ENCODE results near the gene RASA3.

RASA3 gene

DNA sequence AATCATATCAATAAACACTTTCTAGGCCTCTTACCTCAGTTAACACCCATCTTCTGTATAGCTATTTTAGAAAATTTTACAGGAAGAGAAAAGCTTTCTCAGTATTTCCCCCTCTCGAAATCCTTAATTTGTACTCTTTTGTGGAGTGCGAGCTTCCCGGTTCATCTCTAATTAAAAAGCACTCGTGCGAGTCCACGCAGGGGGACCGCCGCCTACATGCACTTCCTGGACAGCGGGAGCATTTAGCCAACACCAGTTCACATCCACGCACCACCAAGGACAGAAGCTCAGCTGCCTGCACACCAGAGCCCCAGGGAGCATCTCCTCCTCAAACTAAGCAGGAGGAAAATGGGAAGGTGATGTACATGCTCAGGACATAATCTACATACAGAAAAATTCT, 60.0 kb downstream of the RASA3 start:
- TF ChIP-seq, protein P1, sequence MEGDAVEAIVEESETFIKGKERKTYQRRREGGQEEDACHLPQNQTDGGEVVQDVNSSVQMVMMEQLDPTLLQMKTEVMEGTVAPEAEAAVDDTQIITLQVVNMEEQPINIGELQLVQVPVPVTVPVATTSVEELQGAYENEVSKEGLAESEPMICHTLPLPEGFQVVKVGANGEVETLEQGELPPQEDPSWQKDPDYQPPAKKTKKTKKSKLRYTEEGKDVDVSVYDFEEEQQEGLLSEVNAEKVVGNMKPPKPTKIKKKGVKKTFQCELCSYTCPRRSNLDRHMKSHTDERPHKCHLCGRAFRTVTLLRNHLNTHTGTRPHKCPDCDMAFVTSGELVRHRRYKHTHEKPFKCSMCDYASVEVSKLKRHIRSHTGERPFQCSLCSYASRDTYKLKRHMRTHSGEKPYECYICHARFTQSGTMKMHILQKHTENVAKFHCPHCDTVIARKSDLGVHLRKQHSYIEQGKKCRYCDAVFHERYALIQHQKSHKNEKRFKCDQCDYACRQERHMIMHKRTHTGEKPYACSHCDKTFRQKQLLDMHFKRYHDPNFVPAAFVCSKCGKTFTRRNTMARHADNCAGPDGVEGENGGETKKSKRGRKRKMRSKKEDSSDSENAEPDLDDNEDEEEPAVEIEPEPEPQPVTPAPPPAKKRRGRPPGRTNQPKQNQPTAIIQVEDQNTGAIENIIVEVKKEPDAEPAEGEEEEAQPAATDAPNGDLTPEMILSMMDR (IDR thresholded peaks at IDR 0.05) = no peak
- no peaks in the 10 kb centered on the region for H3K36me3 ChIP-seq
- H3K27me3 ChIP-seq = no peaks in the 10 kb centered on the region
- H3K4me1 ChIP-seq (ENCODE audit: control insufficient read depth in 1 of 2, insufficient read depth in 1 of 2, low read depth in 1 of 2, low read length in 1 of 2) = peaks cover 18 to 20% of the 10 kb centered on the region in 2 experiments
- no peak overlapping the region for H3K27ac ChIP-seq
- H3K4me3 ChIP-seq (ENCODE audit: low read depth in 1 of 2, low read length in 1 of 2) = no peak overlapping the region
- no peaks in the 10 kb centered on the region for H3K9me3 ChIP-seq

DNA sequence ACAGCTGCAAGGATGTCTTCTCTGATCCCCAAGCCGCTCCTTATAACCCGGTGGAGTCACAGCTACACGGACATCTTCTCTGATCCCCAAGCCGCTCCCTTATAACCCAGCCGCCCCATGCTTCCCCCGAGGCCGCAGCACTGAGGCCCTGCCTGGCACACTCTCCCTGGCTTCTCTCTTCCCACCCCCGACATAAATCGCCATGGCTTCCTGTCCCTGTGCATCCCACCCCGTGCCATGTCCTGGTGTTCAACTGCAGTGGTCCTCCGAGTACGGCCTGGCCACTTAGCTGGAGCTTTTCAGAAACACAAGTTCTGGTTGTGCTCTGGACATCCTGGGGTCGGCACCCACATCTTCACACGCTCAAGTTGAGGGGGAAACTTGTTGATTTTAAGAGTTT, 60.4 kb downstream of the RASA3 start:
- Histone ChIP-seq H3K9me3 (no peaks in the 10 kb centered on the region), H3K4me1 (ENCODE audit: control insufficient read depth in 1 of 2, insufficient read depth in 1 of 2, low read depth in 1 of 2, low read length in 1 of 2) (peaks cover 23 to 25% of the 10 kb centered on the region in 2 experiments), H3K4me3 (ENCODE audit: low read depth in 1 of 2, low read length in 1 of 2) (no peak overlapping the region), H3K36me3 (no peaks in the 10 kb centered on the region), H3K27me3 (no peaks in the 10 kb centered on the region), H3K27ac (no peak overlapping the region)
- TF ChIP-seq, protein P1 (IDR thresholded peaks at IDR 0.05) = no peak

DNA sequence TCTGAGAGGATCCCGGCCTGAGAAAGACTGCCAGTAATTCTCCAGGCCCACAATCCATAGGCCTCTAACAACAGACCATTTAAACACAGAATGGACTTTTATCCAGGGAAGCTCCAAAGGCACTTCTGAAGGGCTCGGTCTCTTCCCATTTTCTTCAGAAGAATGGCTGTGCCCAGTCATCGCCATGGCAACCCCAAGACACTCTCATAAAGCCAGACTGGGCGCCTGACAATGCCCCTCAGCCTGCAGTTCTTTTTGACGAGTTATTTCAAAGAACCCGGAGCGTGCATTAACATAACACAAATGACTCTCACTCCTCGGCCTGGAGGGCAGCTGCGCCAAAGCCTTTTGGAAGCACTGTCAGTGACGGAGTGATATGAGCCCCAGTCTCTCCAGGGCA, 61.0 kb downstream of the RASA3 start:
- TF ChIP-seq, protein P1 (IDR thresholded peaks at IDR 0.05) = no peak
- Histone ChIP-seq H3K27me3 (no peaks in the 10 kb centered on the region), H3K4me1 (ENCODE audit: control insufficient read depth in 1 of 2, insufficient read depth in 1 of 2, low read depth in 1 of 2, low read length in 1 of 2) (peaks cover 28 to 31% of the 10 kb centered on the region in 2 experiments), H3K27ac (no peak overlapping the region), H3K9me3 (no peaks in the 10 kb centered on the region), H3K4me3 (ENCODE audit: low read depth in 1 of 2, low read length in 1 of 2) (no peak overlapping the region), H3K36me3 (no peaks in the 10 kb centered on the region)

DNA sequence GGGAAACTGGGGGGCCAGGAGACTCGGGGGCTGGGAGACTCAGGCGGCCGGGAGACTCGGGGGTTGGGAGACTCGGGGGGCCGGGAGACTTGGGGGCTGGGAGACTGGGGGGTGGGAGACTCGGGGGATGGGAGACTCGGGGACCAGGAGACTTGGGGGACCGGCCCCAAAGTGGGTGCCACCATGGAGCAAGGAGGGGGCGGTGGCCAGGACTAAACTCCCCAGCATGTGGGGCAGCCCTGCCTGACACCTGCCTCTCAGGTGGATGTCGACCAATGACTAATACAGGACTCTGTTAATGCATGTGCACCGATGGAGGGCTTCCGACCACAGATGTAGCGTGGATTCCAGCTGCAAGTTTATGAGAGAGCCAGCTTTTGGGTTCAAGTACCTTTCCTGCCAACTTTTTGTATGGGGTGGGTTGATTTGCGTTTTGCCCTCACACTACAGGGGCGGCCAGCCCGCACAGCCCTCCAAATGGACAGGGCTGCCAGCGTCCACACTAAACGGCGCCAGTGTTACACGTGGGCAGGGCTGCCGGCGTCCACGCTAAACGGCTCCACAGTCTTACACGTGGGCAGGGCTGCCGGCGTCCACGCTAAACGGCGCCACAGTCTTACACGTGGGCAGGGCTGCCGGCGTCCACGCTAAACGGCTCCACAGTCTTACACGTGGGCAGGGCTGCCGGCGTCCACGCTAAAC, 62.2 kb downstream of the RASA3 start:
- Histone ChIP-seq H3K4me3 (ENCODE audit: low read depth in 1 of 2, low read length in 1 of 2) (no peak overlapping the region), H3K36me3 (no peaks in the 10 kb centered on the region), H3K9me3 (no peaks in the 10 kb centered on the region), H3K4me1 (ENCODE audit: control insufficient read depth in 1 of 2, insufficient read depth in 1 of 2, low read depth in 1 of 2, low read length in 1 of 2) (peaks cover 40 to 42% of the 10 kb centered on the region in 2 experiments), H3K27me3 (no peaks in the 10 kb centered on the region), H3K27ac (no peak overlapping the region)
- TF ChIP-seq, protein P1 (IDR thresholded peaks at IDR 0.05) = no peak

DNA sequence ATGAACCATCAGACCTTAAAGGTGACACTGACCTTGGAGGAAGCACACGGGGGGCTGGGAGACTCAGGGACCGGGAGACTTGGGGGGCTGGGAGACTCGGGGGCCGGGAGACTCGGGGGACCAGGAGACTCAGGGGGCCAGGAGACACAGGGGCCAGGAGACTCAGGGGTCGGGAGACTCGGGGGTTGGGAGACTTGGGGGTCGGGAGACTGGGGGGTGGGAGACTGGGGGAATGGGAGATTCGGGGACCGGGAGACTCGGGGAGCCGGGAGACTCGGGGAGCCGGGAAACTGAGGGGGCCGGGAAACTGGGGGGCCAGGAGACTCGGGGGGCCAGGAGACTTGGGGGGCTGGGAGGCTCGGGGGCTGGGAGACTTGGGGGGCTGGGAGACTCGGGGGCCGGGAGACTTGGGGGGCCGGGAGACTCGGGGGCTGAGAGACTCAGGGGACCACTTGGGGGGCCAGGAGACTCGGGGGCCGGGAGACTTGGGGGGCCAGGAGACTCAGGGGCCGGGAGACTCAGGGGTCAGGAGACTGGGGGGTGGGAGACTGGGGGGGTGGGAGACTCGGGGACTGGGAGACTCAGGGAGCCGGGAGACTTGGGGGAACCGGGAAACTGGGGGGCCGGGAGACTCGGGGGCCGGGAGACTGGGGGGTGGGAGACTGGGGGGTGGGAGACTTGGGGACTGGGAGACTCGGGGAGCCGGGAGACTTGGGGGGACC, 62.9 kb downstream of the RASA3 start:
- no peaks in the 10 kb centered on the region for H3K9me3 ChIP-seq
- peak overlapping the region; percentile 98 for H3K27ac ChIP-seq
- H3K27me3 ChIP-seq = no peaks in the 10 kb centered on the region
- no peaks in the 10 kb centered on the region for H3K36me3 ChIP-seq
- H3K4me3 ChIP-seq (ENCODE audit: low read depth in 1 of 2, low read length in 1 of 2) = peak overlapping the region; percentile 28 to 76
- TF ChIP-seq, protein P1 (IDR thresholded peaks at IDR 0.05) = no peak
- peaks cover 46 to 48% of the 10 kb centered on the region in 2 experiments for H3K4me1 ChIP-seq (ENCODE audit: control insufficient read depth in 1 of 2, insufficient read depth in 1 of 2, low read depth in 1 of 2, low read length in 1 of 2)
